Kasumi-1 (cell line): ENCODE data around the gene AP4M1.
"Not testable (repeated sequence)": the region's sequence is repeated elsewhere in the genome, so short reads cannot be mapped to it uniquely, and the experiment has no call there.

Experiments used
- DNase-seq, 2 experiments: peaks; one replicate each; lab custom pipeline; 2025; lab: John Stamatoyannopoulos, UW

Gene AP4M1

GRCh38 chr7:100107890-100108289 is 6.4 kb downstream of the AP4M1 start:
- DNase-seq, result no peak

GRCh38 chr7:100109521-100110163 is 8.2 kb downstream of the AP4M1 start:
- no peak for DNase-seq

GRCh38 chr7:100111156-100111555 is 9.7 kb downstream of the AP4M1 start:
- no peak for DNase-seq

- no peak for DNase-seq
Measured at GRCh38 chr7:100111914-100112313, 10.5 kb downstream of the AP4M1 start.

GRCh38 chr7:100115026-100115425 is 13.6 kb downstream of the AP4M1 start:
- no peak for DNase-seq

- DNase-seq, result peak in 1 of 2 experiments; percentile 47
Measured at GRCh38 chr7:100118388-100119071, 17.1 kb downstream of the AP4M1 start.

GRCh38 chr7:100119072-100119969 is 17.9 kb downstream of the AP4M1 start, which contains the start of the genes CNPY4 and TAF6:
CNPY4 (plus strand) TSS chr7:100119634; CDS start chr7:100119745, 111 bp downstream.
TAF6 (minus strand) TSS chr7:100119358; CDS start chr7:100114209, 5,149 bp downstream.
- DNase-seq, result peak; percentile 91 to 92

GRCh38 chr7:100119970-100120732 is 18.7 kb downstream of the AP4M1 start:
- DNase-seq, result peak; percentile 67 to 74

- DNase-seq, result no peak
Measured at GRCh38 chr7:100120733-100121036, 19.2 kb downstream of the AP4M1 start.

GRCh38 chr7:100122067-100122466 is 20.6 kb downstream of the AP4M1 start:
- DNase-seq, result no peak

GRCh38 chr7:100122568-100122967 is 21.1 kb downstream of the AP4M1 start:
- no peak for DNase-seq

- no peak for DNase-seq
Measured at GRCh38 chr7:100124301-100125230, 23.1 kb downstream of the AP4M1 start.

GRCh38 chr7:100126239-100126930 is 24.9 kb downstream of the AP4M1 start:
- no peak for DNase-seq

GRCh38 chr7:100126931-100127865 is 25.8 kb downstream of the AP4M1 start, which contains the start of gene MBLAC1:
MBLAC1 (plus strand) TSS chr7:100126967; CDS start chr7:100127396, 429 bp downstream.
- peak; percentile 90 to 94 for DNase-seq

- DNase-seq, result peak in 1 of 2 experiments; percentile 41
Measured at GRCh38 chr7:100127866-100128636, 26.6 kb downstream of the AP4M1 start.

GRCh38 chr7:100128637-100128963 is 27.2 kb downstream of the AP4M1 start:
- DNase-seq, result no peak

GRCh38 chr7:100130220-100130607 is 28.8 kb downstream of the AP4M1 start:
- DNase-seq, result not testable (repeated sequence)
